Measurements from ENCODE around the gene GNAQ.

The GNAQ gene

DNA sequence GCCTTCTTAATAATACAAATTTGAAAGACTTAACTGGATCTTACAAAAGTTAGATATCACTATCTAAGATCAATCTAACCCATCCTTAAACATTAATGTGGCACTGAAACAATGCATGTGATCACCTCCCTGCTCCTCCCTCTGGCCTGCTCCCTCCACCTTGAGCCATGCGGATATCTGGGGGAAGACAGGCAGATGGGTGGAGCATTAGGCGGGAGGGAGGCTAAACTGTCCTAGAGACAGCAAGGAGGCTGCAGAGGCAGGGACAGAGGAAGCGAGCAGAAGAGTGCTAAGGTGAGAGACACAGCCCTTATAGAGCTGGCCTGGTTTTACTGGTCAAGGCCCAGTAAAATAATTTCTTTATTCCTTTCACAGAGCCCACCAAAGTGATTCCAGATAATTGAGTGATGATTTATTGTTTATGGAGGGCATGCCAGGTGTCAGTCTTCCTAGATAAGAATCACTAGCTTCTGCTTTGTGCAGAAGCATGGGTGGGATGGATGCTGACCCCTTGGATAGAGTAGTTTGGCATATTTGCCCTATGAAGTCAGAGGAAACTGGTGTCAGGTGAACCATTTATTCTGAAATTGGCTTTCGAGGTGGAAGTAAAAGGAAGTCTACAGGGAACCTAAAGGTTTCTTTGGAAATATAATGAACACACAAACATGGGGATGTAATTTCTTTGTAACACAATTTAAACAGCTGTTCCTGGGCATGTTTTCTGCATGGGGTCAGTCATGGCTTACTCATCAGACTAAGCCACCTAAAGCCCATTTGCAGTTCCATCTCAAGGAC lies 188.3 kb downstream of the GNAQ start:
- H3K9me3 ChIP-seq (ENCODE audit: control extremely low read depth in 1 of 5, control insufficient read depth in 4 of 5, insufficient read depth in 2 of 5, low read depth in 1 of 5, low read length in 4 of 5), result no peaks in the 10 kb centered on the region
- 100% methylated on average over 1 of the region's 4 CpGs for WGBS (ENCODE audit: insufficient coverage)
- H3K4me3 ChIP-seq (ENCODE audit: control insufficient read depth in 1 of 7, extremely low read depth in 1 of 7, insufficient read depth in 4 of 7, low read depth in 2 of 7, low read length in 6 of 7), result no peak overlapping the region
- DNase-seq, result no peak
- peaks cover 0 to 16% (median under 1%) of the 10 kb centered on the region in 4 experiments for H3K36me3 ChIP-seq (ENCODE audit: control insufficient read depth in 4 of 4, insufficient read depth in 4 of 4, low read length in 3 of 4)
- H3K27ac ChIP-seq (ENCODE audit: insufficient read depth in 1 of 2, low read depth in 1 of 2, low read length in 2 of 2, poor library complexity in 1 of 2, severe bottlenecking in 2 of 2), result no peak overlapping the region
- ChIA-PET POLR2A (no interaction called here), CTCF (interaction anchor here (0.7 to 1.8 kb wide), 3 partner anchors 91 to 192 kb away, joined by 3 to 7 read pairs (median 3); no protein-coding TSS in a partner anchor)
- H3K27me3 ChIP-seq (replicated peaks in 2 of 5; ENCODE audit: control insufficient read depth in 4 of 5, insufficient read depth in 5 of 5, low read length in 4 of 5), result no peaks in the 10 kb centered on the region
- peaks cover 6 to 37% (median 23%) of the 10 kb centered on the region in 4 experiments for H3K4me1 ChIP-seq (ENCODE audit: control extremely low read depth in 1 of 4, control insufficient read depth in 4 of 4, insufficient read depth in 4 of 4, low read length in 3 of 4)

DNA sequence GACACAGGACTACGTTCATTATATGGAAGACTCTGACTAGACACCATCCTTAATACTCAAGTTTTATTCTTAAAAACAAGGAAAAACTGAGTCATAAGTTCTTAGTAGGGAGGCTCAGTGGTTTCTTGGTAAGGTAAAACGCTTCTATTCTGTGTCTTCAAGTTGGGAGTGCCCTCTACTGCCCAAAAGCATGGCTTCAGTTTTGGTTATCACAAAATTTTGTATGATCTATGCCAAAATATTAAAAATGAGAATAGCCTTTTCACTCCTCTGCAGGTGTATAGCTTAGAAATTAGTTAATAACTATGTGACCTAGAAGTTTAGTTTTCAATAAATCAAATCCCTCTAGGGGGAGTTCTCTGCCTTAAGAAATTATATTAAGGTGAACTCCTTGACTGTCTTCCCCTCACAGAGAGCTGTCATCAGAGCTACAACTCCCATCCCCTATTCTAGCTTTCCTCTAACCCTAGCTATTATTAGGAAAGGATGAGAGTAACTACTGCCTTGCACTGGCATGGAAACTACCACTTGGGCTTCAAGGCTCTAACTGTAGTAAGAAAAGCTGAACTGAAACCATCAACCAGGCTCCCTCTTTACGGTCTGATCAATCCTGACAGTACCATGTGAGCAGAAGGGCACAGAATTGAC lies 189.7 kb downstream of the GNAQ start:
- Histone ChIP-seq H3K9me3 (ENCODE audit: control extremely low read depth in 1 of 5, control insufficient read depth in 4 of 5, insufficient read depth in 2 of 5, low read depth in 1 of 5, low read length in 4 of 5) (no peaks in the 10 kb centered on the region), H3K27ac (ENCODE audit: insufficient read depth in 1 of 2, low read depth in 1 of 2, low read length in 2 of 2, poor library complexity in 1 of 2, severe bottlenecking in 2 of 2) (no peak overlapping the region), H3K27me3 (replicated peaks in 2 of 5; ENCODE audit: control insufficient read depth in 4 of 5, insufficient read depth in 5 of 5, low read length in 4 of 5) (no peaks in the 10 kb centered on the region), H3K4me1 (ENCODE audit: control extremely low read depth in 1 of 4, control insufficient read depth in 4 of 4, insufficient read depth in 4 of 4, low read length in 3 of 4) (peaks cover under 1 to 23% (median 10%) of the 10 kb centered on the region in 4 experiments), H3K4me3 (ENCODE audit: control insufficient read depth in 1 of 7, extremely low read depth in 1 of 7, insufficient read depth in 4 of 7, low read depth in 2 of 7, low read length in 6 of 7) (no peak overlapping the region), H3K36me3 (ENCODE audit: control insufficient read depth in 4 of 4, insufficient read depth in 4 of 4, low read length in 3 of 4) (peaks cover 0 to 9% (median 1%) of the 10 kb centered on the region in 4 experiments)
- CTCF ChIA-PET, result interaction anchor here (0.6 to 2.0 kb wide), 16 partner anchors 10 to 385 kb away, joined by 3 to 9 read pairs (median 5); no protein-coding TSS in a partner anchor
- WGBS (ENCODE audit: insufficient coverage), result 75% methylated on average over 1 of the region's 3 CpGs
- DNase-seq, result peak in 1 of 3 donors; percentile 24
- POLR2A ChIA-PET, result no interaction called here

DNA sequence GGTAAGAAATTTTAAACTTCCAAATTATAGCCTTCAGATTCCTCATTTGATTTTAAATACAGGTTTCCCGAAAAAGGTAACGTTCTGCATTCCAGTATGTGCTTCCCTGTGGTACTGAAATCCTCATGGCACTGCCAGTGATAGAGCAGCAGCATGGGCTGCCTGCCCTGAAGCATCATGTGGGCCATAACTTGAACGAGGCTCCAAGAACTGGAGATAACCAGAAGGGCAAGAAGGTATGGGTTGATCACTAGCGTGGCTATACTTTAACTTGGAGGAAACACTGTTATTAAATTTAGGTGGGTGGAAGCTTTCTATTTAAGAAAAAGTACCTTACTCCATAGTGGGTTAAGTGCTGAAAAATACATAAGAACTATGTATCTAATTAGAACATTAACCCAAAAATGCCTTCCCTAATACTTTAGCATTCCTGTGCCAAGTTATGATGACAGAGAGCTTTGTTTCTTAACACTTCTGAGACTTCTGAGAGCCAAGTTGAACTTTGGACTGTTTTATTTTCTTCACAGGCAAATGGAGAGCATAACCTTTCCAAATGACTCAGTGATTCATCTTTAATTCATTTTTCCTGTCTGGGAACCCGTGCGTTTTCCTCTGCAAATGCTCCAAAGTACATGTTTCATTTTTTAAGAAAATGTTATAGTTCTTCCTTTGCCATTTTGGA lies 192.0 kb downstream of the GNAQ start:
- 95% methylated on average over 3 of the region's 6 CpGs for WGBS (ENCODE audit: insufficient coverage)
- no peak for DNase-seq
- peaks cover 0 to 14% (median 5%) of the 10 kb centered on the region in 4 experiments for H3K4me1 ChIP-seq (ENCODE audit: control extremely low read depth in 1 of 4, control insufficient read depth in 4 of 4, insufficient read depth in 4 of 4, low read length in 3 of 4)
- no peaks in the 10 kb centered on the region for H3K27me3 ChIP-seq (replicated peaks in 2 of 5; ENCODE audit: control insufficient read depth in 4 of 5, insufficient read depth in 5 of 5, low read length in 4 of 5)
- POLR2A ChIA-PET, result no interaction called here
- peaks cover 0 to 9% (median 1%) of the 10 kb centered on the region in 4 experiments for H3K36me3 ChIP-seq (ENCODE audit: control insufficient read depth in 4 of 4, insufficient read depth in 4 of 4, low read length in 3 of 4)
- no peak overlapping the region for H3K27ac ChIP-seq (ENCODE audit: insufficient read depth in 1 of 2, low read depth in 1 of 2, low read length in 2 of 2, poor library complexity in 1 of 2, severe bottlenecking in 2 of 2)
- CTCF ChIA-PET, result interaction anchor here (0.9 to 1.4 kb wide), 3 partner anchors 8 to 196 kb away, joined by 3 read pairs; no protein-coding TSS in a partner anchor
- no peak overlapping the region for H3K4me3 ChIP-seq (ENCODE audit: control insufficient read depth in 1 of 7, extremely low read depth in 1 of 7, insufficient read depth in 4 of 7, low read depth in 2 of 7, low read length in 6 of 7)
- no peaks in the 10 kb centered on the region for H3K9me3 ChIP-seq (ENCODE audit: control extremely low read depth in 1 of 5, control insufficient read depth in 4 of 5, insufficient read depth in 2 of 5, low read depth in 1 of 5, low read length in 4 of 5)

DNA sequence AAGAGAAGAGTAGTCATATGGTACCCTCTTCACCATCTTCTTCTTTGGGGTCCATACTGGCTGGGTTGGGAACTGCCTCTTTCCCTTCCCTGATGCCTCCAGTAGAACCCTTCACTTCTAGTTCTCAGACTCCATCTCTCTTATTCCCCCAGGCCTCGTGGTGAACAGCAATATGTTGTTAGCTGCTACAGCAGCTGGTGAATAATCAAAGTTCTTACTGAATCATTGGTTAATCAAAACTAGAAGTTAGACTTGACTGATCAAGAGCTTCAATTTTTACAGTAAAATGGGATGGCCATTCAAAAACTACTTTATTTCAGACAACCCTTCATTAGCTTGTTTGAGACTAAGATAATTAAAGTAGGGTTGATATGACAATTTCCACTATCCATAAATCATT lies 192.6 kb downstream of the GNAQ start:
- no peaks in the 10 kb centered on the region for H3K27me3 ChIP-seq (replicated peaks in 2 of 5; ENCODE audit: control insufficient read depth in 4 of 5, insufficient read depth in 5 of 5, low read length in 4 of 5)
- DNase-seq, result no peak
- POLR2A ChIA-PET, result no interaction called here
- no peak overlapping the region for H3K27ac ChIP-seq (ENCODE audit: insufficient read depth in 1 of 2, low read depth in 1 of 2, low read length in 2 of 2, poor library complexity in 1 of 2, severe bottlenecking in 2 of 2)
- WGBS (ENCODE audit: insufficient coverage), result no CpG with 5 or more reads among the region's 1 CpG
- peaks cover 0 to 9% (median 1%) of the 10 kb centered on the region in 4 experiments for H3K36me3 ChIP-seq (ENCODE audit: control insufficient read depth in 4 of 4, insufficient read depth in 4 of 4, low read length in 3 of 4)
- no peaks in the 10 kb centered on the region for H3K9me3 ChIP-seq (ENCODE audit: control extremely low read depth in 1 of 5, control insufficient read depth in 4 of 5, insufficient read depth in 2 of 5, low read depth in 1 of 5, low read length in 4 of 5)
- no peak overlapping the region for H3K4me3 ChIP-seq (ENCODE audit: control insufficient read depth in 1 of 7, extremely low read depth in 1 of 7, insufficient read depth in 4 of 7, low read depth in 2 of 7, low read length in 6 of 7)
- peaks cover 0 to 16% (median 7%) of the 10 kb centered on the region in 4 experiments for H3K4me1 ChIP-seq (ENCODE audit: control extremely low read depth in 1 of 4, control insufficient read depth in 4 of 4, insufficient read depth in 4 of 4, low read length in 3 of 4)
- CTCF ChIA-PET, result interaction anchor here (0.9 to 1.4 kb wide), 4 partner anchors 9 to 197 kb away, joined by 3 read pairs; no protein-coding TSS in a partner anchor

DNA sequence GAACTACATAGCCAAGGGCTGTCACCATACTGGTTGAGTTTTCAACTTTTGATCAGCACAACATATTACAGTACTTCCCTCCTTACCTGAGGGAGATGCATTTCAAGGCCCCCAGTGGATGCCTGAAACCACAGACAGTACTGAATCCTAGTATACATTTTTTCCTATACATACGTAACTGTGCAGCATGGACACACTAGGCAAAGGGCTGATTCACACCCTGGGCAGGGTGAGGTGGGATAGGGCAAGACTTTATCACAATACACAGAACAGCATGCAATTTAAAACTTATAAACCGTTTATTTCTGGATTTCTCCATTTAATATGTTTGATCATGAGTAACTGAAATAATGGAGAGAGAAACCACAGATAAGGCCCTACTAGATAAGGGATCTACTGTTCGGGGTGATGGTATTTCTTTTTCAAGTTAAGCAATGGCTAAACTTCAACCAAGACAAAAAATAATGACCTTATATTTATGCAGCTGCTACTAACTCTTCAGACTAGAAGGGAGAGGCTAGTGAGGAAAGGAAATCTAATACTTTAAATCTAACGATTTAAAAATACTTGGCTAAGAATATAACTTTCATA lies 196.6 kb downstream of the GNAQ start:
- peaks cover 0 to 13% (median 8%) of the 10 kb centered on the region in 4 experiments for H3K4me1 ChIP-seq (ENCODE audit: control extremely low read depth in 1 of 4, control insufficient read depth in 4 of 4, insufficient read depth in 4 of 4, low read length in 3 of 4)
- H3K27me3 ChIP-seq (replicated peaks in 2 of 5; ENCODE audit: control insufficient read depth in 4 of 5, insufficient read depth in 5 of 5, low read length in 4 of 5), result no peaks in the 10 kb centered on the region
- H3K36me3 ChIP-seq (ENCODE audit: control insufficient read depth in 4 of 4, insufficient read depth in 4 of 4, low read length in 3 of 4), result peaks cover 0 to 7% (median 4%) of the 10 kb centered on the region in 4 experiments
- peak overlapping the region in 1 of 2 experiments; percentile 16 for H3K27ac ChIP-seq (ENCODE audit: insufficient read depth in 1 of 2, low read depth in 1 of 2, low read length in 2 of 2, poor library complexity in 1 of 2, severe bottlenecking in 2 of 2)
- POLR2A ChIA-PET, result no interaction called here
- no CpG with 5 or more reads among the region's 4 CpGs for WGBS (ENCODE audit: insufficient coverage)
- CTCF ChIA-PET, result no interaction called here
- H3K9me3 ChIP-seq (ENCODE audit: control extremely low read depth in 1 of 5, control insufficient read depth in 4 of 5, insufficient read depth in 2 of 5, low read depth in 1 of 5, low read length in 4 of 5), result no peaks in the 10 kb centered on the region
- DNase-seq, result no peak
- H3K4me3 ChIP-seq (ENCODE audit: control insufficient read depth in 1 of 7, extremely low read depth in 1 of 7, insufficient read depth in 4 of 7, low read depth in 2 of 7, low read length in 6 of 7), result no peak overlapping the region

DNA sequence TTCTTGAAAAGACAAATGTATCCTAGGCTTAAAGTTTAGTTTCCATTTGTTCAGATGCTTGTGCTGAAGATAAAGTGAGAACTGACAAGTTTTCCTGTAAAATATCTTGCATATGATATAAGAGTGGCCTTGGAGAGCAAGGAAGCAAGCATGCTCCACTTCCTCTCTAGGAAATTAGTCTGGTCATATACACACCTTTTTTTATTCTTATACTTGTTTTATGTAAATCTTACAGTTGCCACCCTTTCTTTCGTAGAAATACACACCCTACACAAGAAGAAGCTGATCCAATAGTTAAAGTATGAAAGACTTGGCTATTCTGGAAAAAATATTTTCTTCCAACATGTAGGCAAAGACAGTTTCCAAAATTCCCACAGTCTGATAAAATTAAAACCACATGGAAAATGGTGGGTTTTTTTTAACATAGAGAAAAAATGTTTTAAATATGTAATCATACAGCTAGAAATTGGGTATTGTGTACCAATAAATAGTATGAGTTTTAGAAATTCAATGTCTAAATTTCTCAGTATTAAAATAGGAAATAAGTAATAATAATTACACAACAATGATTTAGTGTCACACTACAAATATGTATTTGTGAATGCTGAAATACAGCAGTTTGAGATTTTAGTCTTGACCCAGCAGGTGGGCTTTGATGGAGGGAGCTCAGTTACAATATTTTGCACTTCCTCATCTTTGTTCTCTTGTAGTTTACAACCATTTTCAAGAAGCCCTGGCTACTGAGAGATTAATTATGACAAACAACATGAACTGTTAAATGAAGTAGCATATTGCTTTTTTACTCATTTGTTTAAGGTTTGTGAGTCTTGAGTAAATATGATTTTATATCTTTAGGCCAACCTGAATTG lies 197.8 kb downstream of the GNAQ start:
- Histone ChIP-seq H3K36me3 (ENCODE audit: control insufficient read depth in 4 of 4, insufficient read depth in 4 of 4, low read length in 3 of 4) (peaks cover 0 to 7% (median 4%) of the 10 kb centered on the region in 4 experiments), H3K27ac (ENCODE audit: insufficient read depth in 1 of 2, low read depth in 1 of 2, low read length in 2 of 2, poor library complexity in 1 of 2, severe bottlenecking in 2 of 2) (no peak overlapping the region), H3K9me3 (ENCODE audit: control extremely low read depth in 1 of 5, control insufficient read depth in 4 of 5, insufficient read depth in 2 of 5, low read depth in 1 of 5, low read length in 4 of 5) (no peaks in the 10 kb centered on the region), H3K27me3 (replicated peaks in 2 of 5; ENCODE audit: control insufficient read depth in 4 of 5, insufficient read depth in 5 of 5, low read length in 4 of 5) (no peaks in the 10 kb centered on the region), H3K4me1 (ENCODE audit: control extremely low read depth in 1 of 4, control insufficient read depth in 4 of 4, insufficient read depth in 4 of 4, low read length in 3 of 4) (peaks cover 0 to 15% (median 8%) of the 10 kb centered on the region in 4 experiments), H3K4me3 (ENCODE audit: control insufficient read depth in 1 of 7, extremely low read depth in 1 of 7, insufficient read depth in 4 of 7, low read depth in 2 of 7, low read length in 6 of 7) (no peak overlapping the region)
- DNase-seq, result peak in 2 of 3 donors; percentile 32 to 47
- WGBS (ENCODE audit: insufficient coverage), result no CpG with 5 or more reads among the region's 1 CpG
- POLR2A ChIA-PET, result no interaction called here
- CTCF ChIA-PET, result interaction anchor here (0.7 to 0.9 kb wide), 3 partner anchors 14 to 202 kb away, joined by 3 to 4 read pairs (median 3); no protein-coding TSS in a partner anchor

Data from common myeloid progenitor, CD34-positive (primary cell).